Fibroblast of villous mesenchyme (primary cell): ENCODE data around the gene DNM3. TPM values are rescaled to one million over a fixed set of nuclear protein-coding genes. Genes with fewer than 3 reads are reported as not detected.
A peak's percentile ranks its signal among the peaks of the same experiment; 100 is the strongest.
"Not testable (repeated sequence)": the region's sequence is repeated elsewhere in the genome, so short reads cannot be mapped to it uniquely, and the experiment has no call there.

Source experiments
- DNase-seq: peaks from one replicate; pipeline ENCODE4 v3.0.0-alpha.2; 2010; ENCODE audit warnings: low read depth
- H3K4me3 ChIP-seq: 2 replicates; pipeline ENCODE4 v1.5.1; 2011; ENCODE audit warnings: low read depth, mild to moderate bottlenecking, low read length
- CTCF ChIP-seq: IDR thresholded peaks from 2 replicates; pipeline ENCODE4 v1.5.1; 2012; ENCODE audit warnings: low read depth, mild to moderate bottlenecking, low read length; ENCODE audit not compliant: insufficient read depth
- total RNA-seq: library from RNA; depleted of rRNA; stranded (reverse); fragments of >200 nt; gene quantifications from 2 replicates; pipeline ENCODE4 v1.2.3, GENCODE V29; 2012

DNM3 gene
- total RNA-seq, 1 donor, result 2.2 TPM

- DNase-seq, result no peak
- no peak overlapping the region for H3K4me3 ChIP-seq
- no peak for TF ChIP-seq CTCF
Observed at GRCh38 chr1:172041102-172041501, 199.8 kb downstream of the DNM3 start.

GRCh38 chr1:172041742-172042141, 200.4 kb downstream of the DNM3 start:
- peak; percentile 60 for TF ChIP-seq CTCF
- DNase-seq, result peak; percentile 38
- no peak overlapping the region for H3K4me3 ChIP-seq

- H3K4me3 ChIP-seq, result no peak overlapping the region
- DNase-seq, result no peak
- TF ChIP-seq CTCF, result no peak
Observed at GRCh38 chr1:172043900-172044299, 202.6 kb downstream of the DNM3 start.

- TF ChIP-seq CTCF, result no peak
- no peak overlapping the region for H3K4me3 ChIP-seq
- DNase-seq, result no peak
Observed at GRCh38 chr1:172051898-172052297, 210.6 kb downstream of the DNM3 start.

- peak; percentile 11 for DNase-seq
- TF ChIP-seq CTCF, result no peak
- H3K4me3 ChIP-seq, result no peak overlapping the region
Observed at GRCh38 chr1:172054172-172054571, 212.9 kb downstream of the DNM3 start.

- not testable (repeated sequence) for DNase-seq, H3K4me3 ChIP-seq
Observed at GRCh38 chr1:172055816-172056419, 214.6 kb downstream of the DNM3 start.

GRCh38 chr1:172068334-172068733, 227.0 kb downstream of the DNM3 start:
- H3K4me3 ChIP-seq, result no peak overlapping the region
- no peak for DNase-seq
- no peak for TF ChIP-seq CTCF

GRCh38 chr1:172069051-172069450, 227.8 kb downstream of the DNM3 start:
- peak; percentile 66 for DNase-seq
- no peak for TF ChIP-seq CTCF
- H3K4me3 ChIP-seq, result no peak overlapping the region
